SK-N-SH (cell line): ENCODE measurements around the gene IKZF1. TPM values are rescaled to one million over a fixed set of nuclear protein-coding genes. Genes with fewer than 3 reads are reported as not detected.

Experiments used
- CTCF ChIA-PET: fragments of 300-600, 350-600 bp; formaldehyde crosslinking; extraction: SDS; loops from one replicate; lab custom pipeline; 2021; lab: Yijun Ruan, JAX
- POLR2A ChIA-PET: fragments of 350-600 bp; sonication (Branson Sonifier 250); formaldehyde crosslinking; extraction: SDS; loops from one replicate; lab custom pipeline; 2020; ENCODE audit warnings: antibody characterized with exemption, inconsistent platforms; lab: Yijun Ruan, JAX
- DNase-seq: peaks from one replicate; pipeline ENCODE4 v3.0.0; 2012
- H2AFZ ChIP-seq: fragments of 200-600 bp; sonication (generic); 2 replicates; pipeline ENCODE4 v1.8.1; 2016; ENCODE audit warnings: antibody characterized with exemption, mild to moderate bottlenecking, low read depth
- H3F3A ChIP-seq: fragments of 200-600 bp; sonication (generic); replicated peaks from 2 replicates; pipeline ENCODE3; 2016; ENCODE audit warnings: antibody characterized with exemption, mild to moderate bottlenecking; ENCODE audit not compliant: insufficient read depth
- H3K27ac ChIP-seq, 2 experiments: fragments of 200-500 bp in 1 of 2; fragments of 200-600 bp in 1 of 2; sonication (Bioruptor generic) in 1 of 2; sonication (generic), shearing (Covaris generic) in 1 of 2; 2 replicates each; pipeline versions ENCODE4 v1.5.1 to v1.6.1; 2014 to 2016; ENCODE audit warnings: low read depth in 2 of 2, inconsistent platforms in 1 of 2, low read length in 1 of 2, mild to moderate bottlenecking in 1 of 2, mixed read lengths in 1 of 2
- H3K27me3 ChIP-seq: fragments of 200-600 bp; sonication (generic), shearing (Covaris generic); 2 replicates; pipeline ENCODE4 v1.6.1; 2016; ENCODE audit warnings: mixed run types; ENCODE audit not compliant: insufficient read depth
- H3K36me3 ChIP-seq, 2 experiments: fragments of 200-500 bp in 1 of 2; fragments of 200-600 bp in 1 of 2; sonication (Bioruptor generic) in 1 of 2; sonication (generic) in 1 of 2; replicated peaks in 1 of 2; 2 replicates each; pipeline versions ENCODE3 to v1.5.1; 2014 to 2016; ENCODE audit warnings: low read length in 1 of 2, mild to moderate bottlenecking in 1 of 2; ENCODE audit not compliant: insufficient read depth in 2 of 2, control insufficient read depth in 1 of 2
- H3K4me1 ChIP-seq, 2 experiments: fragments of 200-500 bp in 1 of 2; fragments of 200-600 bp in 1 of 2; sonication (Bioruptor generic) in 1 of 2; sonication (generic), shearing (Covaris generic) in 1 of 2; 2 replicates each; pipeline versions ENCODE4 v1.5.1 to v1.6.1; 2014 to 2016; ENCODE audit warnings: low read depth in 1 of 2, low read length in 1 of 2, mixed run types in 1 of 2; ENCODE audit not compliant: insufficient read depth in 2 of 2, control insufficient read depth in 1 of 2
- H3K4me2 ChIP-seq: fragments of 200-600 bp; sonication (generic), shearing (Covaris generic); 2 replicates; pipeline ENCODE4 v1.6.1; 2017; ENCODE audit warnings: mixed run types
- H3K4me3 ChIP-seq, 2 experiments: fragments of 200-500 bp in 1 of 2; fragments of 200-600 bp in 1 of 2; sonication (Bioruptor generic) in 1 of 2; sonication (generic), shearing (Covaris generic) in 1 of 2; 2 replicates each; pipeline versions ENCODE4 v1.5.1 to v1.8.1; 2014 to 2016; ENCODE audit warnings: low read depth in 2 of 2, inconsistent platforms in 1 of 2, low read length in 1 of 2, mild to moderate bottlenecking in 1 of 2, mixed read lengths in 1 of 2, moderate library complexity in 1 of 2
- H3K79me2 ChIP-seq: fragments of 200-600 bp; sonication (generic); 2 replicates; pipeline ENCODE4 v1.8.1; 2017; ENCODE audit warnings: mild to moderate bottlenecking; ENCODE audit not compliant: insufficient read depth
- H3K9ac ChIP-seq: fragments of 200-600 bp; sonication (generic); 2 replicates; pipeline ENCODE4 v1.6.1; 2017; ENCODE audit warnings: mixed run types
- H3K9me2 ChIP-seq: fragments of 200-600 bp; sonication (generic); 2 replicates; pipeline ENCODE4 v1.6.1; 2017; ENCODE audit warnings: mixed run types
- H3K9me3 ChIP-seq: fragments of 200-600 bp; sonication (generic); 2 replicates; pipeline ENCODE4 v1.6.1; 2017; ENCODE audit warnings: mixed run types, mild to moderate bottlenecking, moderate library complexity
- H4K20me1 ChIP-seq: fragments of 200-600 bp; sonication (generic); 2 replicates; pipeline ENCODE4 v1.6.1; 2017; ENCODE audit warnings: mild to moderate bottlenecking, mixed run types; ENCODE audit not compliant: insufficient read depth
- CHD2 ChIP-seq: fragments of 150-350 bp; IDR thresholded peaks from 2 replicates; pipeline ENCODE4 v1.6.1; 2018; ENCODE audit warnings: low read length; ENCODE audit not compliant: partially characterized antibody
- EP300 ChIP-seq, 2 experiments: IDR thresholded peaks; 2 replicates each; pipeline versions ENCODE4 v1.4.0 to v1.6.1; 2012; ENCODE audit warnings: borderline replicate concordance in 1 of 2, low read depth in 1 of 2, low read length in 1 of 2
- EZH2phosphoT487 ChIP-seq: fragments of 200-600 bp; sonication (generic); IDR thresholded peaks from 2 replicates; pipeline ENCODE4 v1.6.1; 2017; ENCODE audit warnings: low read depth, mixed run types, mild to moderate bottlenecking, antibody characterized with exemption, moderate library complexity, borderline replicate concordance
- GABPA ChIP-seq: IDR thresholded peaks from 2 replicates; pipeline ENCODE4 v1.4.0; 2012; ENCODE audit warnings: low read depth, mild to moderate bottlenecking
- GATA2 ChIP-seq: sonication (generic); formaldehyde crosslinking; IDR thresholded peaks from 2 replicates; pipeline ENCODE4 v1.5.0; 2020; ENCODE audit warnings: mild to moderate bottlenecking, missing genetic modification reagents
- JUND ChIP-seq: IDR thresholded peaks from 2 replicates; pipeline ENCODE4 v1.4.0; 2012
- MAX ChIP-seq: IDR thresholded peaks from 2 replicates; pipeline ENCODE4 v1.4.0; 2012; ENCODE audit warnings: low read depth
- MXI1 ChIP-seq: IDR thresholded peaks from 2 replicates; pipeline ENCODE4 v1.6.1; 2012; ENCODE audit warnings: mild to moderate bottlenecking, low read depth, low read length, improper control_type of control experiment
- NRF1 ChIP-seq: IDR thresholded peaks from 2 replicates; pipeline ENCODE4 v1.6.1; 2012; ENCODE audit warnings: low read depth, mild to moderate bottlenecking, low read length
- POLR2AphosphoS5 ChIP-seq: IDR thresholded peaks from 2 replicates; pipeline ENCODE4 v1.6.1; 2012; ENCODE audit warnings: low read depth, low read length
- RAD21 ChIP-seq: IDR thresholded peaks from 2 replicates; pipeline ENCODE4 v1.6.1; 2012; ENCODE audit warnings: mild to moderate bottlenecking, low read length
- RCOR1 ChIP-seq: fragments of 150-350 bp; IDR thresholded peaks from 2 replicates; pipeline ENCODE4 v1.6.1; 2017; ENCODE audit warnings: antibody characterized with exemption, low read length
- RXRA ChIP-seq: IDR thresholded peaks from 2 replicates; pipeline ENCODE4 v1.4.0; 2012; ENCODE audit warnings: low read depth, mild to moderate bottlenecking, borderline replicate concordance
- SMC3 ChIP-seq: IDR thresholded peaks from 2 replicates; pipeline ENCODE4 v1.6.1; 2012; ENCODE audit warnings: low read depth, low read length, improper control_type of control experiment
- TCF12 ChIP-seq: IDR thresholded peaks from 2 replicates; pipeline ENCODE4 v1.4.0; 2012
- TEAD4 ChIP-seq: IDR thresholded peaks from 2 replicates; pipeline ENCODE4 v1.4.0; 2012; ENCODE audit warnings: mild to moderate bottlenecking, borderline replicate concordance; ENCODE audit not compliant: insufficient read depth
- USF1 ChIP-seq: IDR thresholded peaks from 2 replicates; pipeline ENCODE4 v1.4.0; 2012; ENCODE audit warnings: low read depth, borderline replicate concordance
- USF2 ChIP-seq: fragments of 150-350 bp; IDR thresholded peaks from 2 replicates; pipeline ENCODE4 v1.6.1; 2017; ENCODE audit warnings: antibody characterized with exemption, low read length, low read depth, borderline replicate concordance
- ZBTB33 ChIP-seq: IDR thresholded peaks from 2 replicates; pipeline ENCODE4 v1.4.0; 2012; ENCODE audit warnings: low read depth, borderline replicate concordance
- WGBS: methylation state at CpG from one replicate; pipeline ENCODE4 v1.1.6; 2017; ENCODE audit warnings: low lambda C conversion rate; 5-methylcytosine and 5-hydroxymethylcytosine counted together
- polyA plus RNA-seq, 3 experiments: library from polyadenylated mRNA; depleted of rRNA; stranded (reverse); fragments of >200 nt; gene quantifications; 2 replicates each; pipeline ENCODE4 v1.2.3, GENCODE V29; 2012

IKZF1 gene
- polyA plus RNA-seq, 1 of the 3 experiments (the other 2 are of a cell fraction): not detected

- Histone ChIP-seq H3K79me2 (no peaks in the 10 kb centered on the region), H3F3A (peaks cover 9% of the 10 kb centered on the region), H2AFZ (no peak overlapping the region), H3K4me3 (no peak overlapping the region), H3K36me3 (peaks cover 0 to 3% of the 10 kb centered on the region in 2 experiments), H4K20me1 (no peaks in the 10 kb centered on the region), H3K4me2 (no peak overlapping the region), H3K27ac (no peak overlapping the region), H3K9ac (no peak overlapping the region), H3K9me2 (no peaks in the 10 kb centered on the region), H3K9me3 (no peaks in the 10 kb centered on the region), H3K27me3 (no peaks in the 10 kb centered on the region), H3K4me1 (peaks cover 0 to 12% of the 10 kb centered on the region in 2 experiments; a peak in 2 of 4 replicates)
- WGBS: 72% methylated on average over 2 of the region's 2 CpGs
- ChIA-PET POLR2A (no interaction called here), CTCF (interaction anchor here (1.3 to 1.7 kb wide), 5 partner anchors 8 to 280 kb away, joined by 3 to 6 read pairs (median 3); no protein-coding TSS in a partner anchor)
- no peak for TF ChIP-seq CHD2
- TF ChIP-seq TCF12: no peak
- TF ChIP-seq EZH2phosphoT487: no peak
- no peak for TF ChIP-seq MXI1
- no peak for TF ChIP-seq RXRA
- no peak for TF ChIP-seq TEAD4
- no peak for TF ChIP-seq JUND
- TF ChIP-seq GABPA: no peak
- TF ChIP-seq POLR2AphosphoS5: no peak
- TF ChIP-seq USF1: no peak
- TF ChIP-seq SMC3: no peak
- TF ChIP-seq RCOR1: no peak
- no peak for TF ChIP-seq MAX
- no peak for TF ChIP-seq GATA2 (CRISPR knock-in tag)
- TF ChIP-seq USF2: no peak
- TF ChIP-seq EP300 (IDR thresholded peaks at IDR 0.05; ENCODE audit: borderline replicate concordance in 1 of 2, low read depth in 1 of 2, low read length in 1 of 2): no peak
- no peak for TF ChIP-seq RAD21
- no peak for TF ChIP-seq NRF1
- TF ChIP-seq ZBTB33: no peak
- no peak for DNase-seq
Observed at GRCh38 chr7:50431316-50431715, 126.8 kb downstream of the IKZF1 start.
